Measurements from ENCODE around the gene HOXD3. TPM values are rescaled to one million over a fixed set of nuclear protein-coding genes. Genes with fewer than 3 reads are reported as not detected.

The HOXD3 gene
- total RNA-seq, 2 donors from 2014 or later = 2.2 to 5.3 TPM

DNA sequence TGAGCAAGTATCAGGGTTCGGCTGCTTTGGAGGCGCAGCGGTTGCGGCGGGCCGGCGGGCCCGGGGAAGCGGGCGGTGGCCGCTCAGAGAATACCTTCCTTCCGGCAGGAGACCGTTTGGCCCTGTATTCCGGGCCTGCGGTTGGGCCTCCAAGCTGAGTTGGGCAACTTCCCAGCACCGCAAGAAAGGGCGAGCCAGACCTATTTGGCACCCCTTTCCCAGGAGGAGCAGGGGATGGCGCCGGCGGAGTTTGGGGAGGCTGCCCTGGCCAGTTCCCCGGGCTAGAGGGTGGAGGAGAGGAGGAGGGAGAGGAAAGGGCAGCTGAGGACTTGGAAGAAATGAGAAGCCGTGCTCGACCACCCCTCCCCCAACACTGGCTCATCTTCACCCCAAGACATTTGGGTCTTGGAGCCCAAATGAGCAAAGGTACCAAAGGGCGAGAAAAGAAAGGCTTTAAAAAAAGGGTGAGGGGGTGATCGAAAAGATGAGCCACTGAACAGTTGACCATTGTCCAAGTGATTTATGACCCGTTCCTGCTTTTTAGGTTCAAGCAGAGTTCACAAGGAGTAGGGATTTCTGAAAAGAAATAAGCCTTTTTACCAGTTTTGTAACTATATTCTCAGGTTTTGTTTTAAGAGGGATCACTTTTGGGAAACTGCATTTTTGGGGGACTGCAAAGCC is 8.4 kb downstream of the HOXD3 start:
- 9% methylated on average over 26 of the region's 26 CpGs for WGBS
- H3K4me1 ChIP-seq (replicated peaks) = no peaks in the 10 kb centered on the region
- no peak overlapping the region for H3K27ac ChIP-seq
- no peak for DNase-seq (ENCODE audit: low spot score)
- H3K36me3 ChIP-seq = no peaks in the 10 kb centered on the region
- H3K4me3 ChIP-seq = no peak overlapping the region
- H3K27me3 ChIP-seq (replicated peaks; ENCODE audit: insufficient read depth) = peaks cover 40% of the 10 kb centered on the region
- intact Hi-C loops (cut with DNase I) = no loop called here
- TF ChIP-seq POLR2A (IDR thresholded peaks at IDR 0.05) = no peak
- TF ChIP-seq, protein P1, sequence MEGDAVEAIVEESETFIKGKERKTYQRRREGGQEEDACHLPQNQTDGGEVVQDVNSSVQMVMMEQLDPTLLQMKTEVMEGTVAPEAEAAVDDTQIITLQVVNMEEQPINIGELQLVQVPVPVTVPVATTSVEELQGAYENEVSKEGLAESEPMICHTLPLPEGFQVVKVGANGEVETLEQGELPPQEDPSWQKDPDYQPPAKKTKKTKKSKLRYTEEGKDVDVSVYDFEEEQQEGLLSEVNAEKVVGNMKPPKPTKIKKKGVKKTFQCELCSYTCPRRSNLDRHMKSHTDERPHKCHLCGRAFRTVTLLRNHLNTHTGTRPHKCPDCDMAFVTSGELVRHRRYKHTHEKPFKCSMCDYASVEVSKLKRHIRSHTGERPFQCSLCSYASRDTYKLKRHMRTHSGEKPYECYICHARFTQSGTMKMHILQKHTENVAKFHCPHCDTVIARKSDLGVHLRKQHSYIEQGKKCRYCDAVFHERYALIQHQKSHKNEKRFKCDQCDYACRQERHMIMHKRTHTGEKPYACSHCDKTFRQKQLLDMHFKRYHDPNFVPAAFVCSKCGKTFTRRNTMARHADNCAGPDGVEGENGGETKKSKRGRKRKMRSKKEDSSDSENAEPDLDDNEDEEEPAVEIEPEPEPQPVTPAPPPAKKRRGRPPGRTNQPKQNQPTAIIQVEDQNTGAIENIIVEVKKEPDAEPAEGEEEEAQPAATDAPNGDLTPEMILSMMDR (IDR thresholded peaks at IDR 0.05) = no peak
- TF ChIP-seq POLR2AphosphoS5 (IDR thresholded peaks at IDR 0.05) = no peak
- H3K9me3 ChIP-seq = no peaks in the 10 kb centered on the region

DNA sequence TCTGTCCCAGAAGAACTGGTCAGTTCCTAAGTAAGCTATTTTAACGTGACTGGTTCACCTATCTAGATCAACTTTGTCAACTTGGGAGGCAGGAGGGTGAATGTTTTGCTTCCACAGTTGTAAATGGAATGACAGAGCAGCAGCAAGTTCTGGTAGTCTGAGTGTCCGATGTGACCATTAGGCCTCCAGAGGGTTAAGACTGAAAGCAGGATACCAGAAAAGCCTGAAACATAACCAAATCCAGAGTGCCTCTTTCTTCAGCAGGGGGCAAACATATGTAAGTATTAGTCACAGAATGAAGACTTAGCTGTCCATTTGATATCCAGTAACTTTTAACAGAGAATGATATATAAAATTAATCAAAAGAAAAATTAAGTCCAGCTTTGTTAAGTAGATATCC is 9.2 kb downstream of the HOXD3 start:
- no peaks in the 10 kb centered on the region for H3K36me3 ChIP-seq
- no peak overlapping the region for H3K27ac ChIP-seq
- peaks cover 36% of the 10 kb centered on the region for H3K27me3 ChIP-seq (replicated peaks; ENCODE audit: insufficient read depth)
- intact Hi-C loops (cut with DNase I) = no loop called here
- no peaks in the 10 kb centered on the region for H3K9me3 ChIP-seq
- no peaks in the 10 kb centered on the region for H3K4me1 ChIP-seq (replicated peaks)
- TF ChIP-seq POLR2A (IDR thresholded peaks at IDR 0.05) (no peak), POLR2AphosphoS5 (IDR thresholded peaks at IDR 0.05) (no peak)
- TF ChIP-seq, protein P1 (IDR thresholded peaks at IDR 0.05) = no peak
- no peak for DNase-seq (ENCODE audit: low spot score)
- no peak overlapping the region for H3K4me3 ChIP-seq
- WGBS = 59% methylated on average over 2 of the region's 2 CpGs

DNA sequence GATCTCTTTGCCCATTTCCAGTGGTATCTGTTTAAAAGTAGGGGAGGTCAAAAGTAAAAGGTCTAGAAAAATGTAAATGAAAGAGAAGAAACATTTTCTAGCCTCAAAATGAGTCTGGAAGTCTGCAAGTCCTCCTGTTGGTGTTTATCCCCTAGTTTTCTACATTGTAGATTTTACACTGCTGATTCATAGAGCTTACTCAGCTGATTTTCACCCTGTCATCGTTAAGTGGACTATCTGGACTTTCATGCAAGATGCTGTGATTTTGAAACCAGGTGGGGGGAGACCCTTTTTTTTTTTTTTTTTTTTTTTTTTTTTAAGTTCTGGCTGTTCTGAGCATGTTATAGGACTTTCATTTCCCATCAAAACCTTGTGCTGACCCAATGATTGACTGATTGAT is 10.3 kb downstream of the HOXD3 start:
- no peak overlapping the region for H3K27ac ChIP-seq
- no peak for DNase-seq (ENCODE audit: low spot score)
- WGBS = 63% methylated on average over 1 of the region's 1 CpG
- peaks cover 40% of the 10 kb centered on the region for H3K27me3 ChIP-seq (replicated peaks; ENCODE audit: insufficient read depth)
- H3K4me3 ChIP-seq = no peak overlapping the region
- H3K9me3 ChIP-seq = no peaks in the 10 kb centered on the region
- H3K4me1 ChIP-seq (replicated peaks) = no peaks in the 10 kb centered on the region
- H3K36me3 ChIP-seq = no peaks in the 10 kb centered on the region
- TF ChIP-seq POLR2A (IDR thresholded peaks at IDR 0.05) (no peak), POLR2AphosphoS5 (IDR thresholded peaks at IDR 0.05) (no peak)
- TF ChIP-seq, protein P1 (IDR thresholded peaks at IDR 0.05) = no peak
- intact Hi-C loops (cut with DNase I) = no loop called here

DNA sequence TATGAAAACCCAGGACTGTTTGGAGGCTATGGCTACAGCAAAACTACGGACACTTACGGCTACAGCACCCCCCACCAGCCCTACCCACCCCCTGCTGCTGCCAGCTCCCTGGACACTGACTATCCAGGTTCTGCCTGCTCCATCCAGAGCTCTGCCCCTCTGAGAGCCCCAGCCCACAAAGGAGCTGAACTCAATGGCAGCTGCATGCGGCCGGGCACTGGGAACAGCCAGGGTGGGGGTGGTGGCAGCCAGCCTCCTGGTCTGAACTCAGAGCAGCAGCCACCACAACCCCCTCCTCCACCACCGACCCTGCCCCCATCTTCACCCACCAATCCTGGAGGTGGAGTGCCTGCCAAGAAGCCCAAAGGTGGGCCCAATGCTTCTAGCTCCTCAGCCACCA is 12.1 kb downstream of the HOXD3 start:
- Histone ChIP-seq H3K27me3 (replicated peaks; ENCODE audit: insufficient read depth) (peaks cover 27% of the 10 kb centered on the region), H3K4me1 (replicated peaks) (no peaks in the 10 kb centered on the region), H3K27ac (no peak overlapping the region), H3K4me3 (no peak overlapping the region), H3K36me3 (no peaks in the 10 kb centered on the region), H3K9me3 (no peaks in the 10 kb centered on the region)
- WGBS = 93% methylated on average over 5 of the region's 5 CpGs
- intact Hi-C loops (cut with DNase I) = no loop called here
- no peak for DNase-seq (ENCODE audit: low spot score)
- TF ChIP-seq, protein P1 (IDR thresholded peaks at IDR 0.05) = no peak

DNA sequence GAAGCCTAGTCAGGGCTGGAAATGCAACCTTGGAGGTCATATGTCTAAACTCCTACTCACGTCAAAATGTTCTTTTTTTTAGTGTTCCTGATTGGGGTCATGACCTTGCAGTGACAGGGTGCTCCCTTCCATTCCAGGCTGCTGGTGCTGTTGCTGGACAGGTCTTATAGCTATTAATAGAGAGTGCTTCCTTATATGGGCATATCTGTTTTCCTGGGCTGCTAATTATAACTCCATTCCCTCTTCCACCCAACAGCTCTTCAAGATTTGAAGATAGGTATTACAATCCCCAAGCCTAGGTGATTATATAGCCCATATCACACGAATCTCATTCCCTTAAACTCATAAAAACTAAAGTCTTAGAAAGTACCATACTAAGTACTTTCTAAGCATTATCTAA is 12.6 kb downstream of the HOXD3 start:
- TF ChIP-seq POLR2AphosphoS5 (IDR thresholded peaks at IDR 0.05) (no peak), POLR2A (IDR thresholded peaks at IDR 0.05) (no peak)
- TF ChIP-seq, protein P1 (IDR thresholded peaks at IDR 0.05) = no peak
- intact Hi-C loops (cut with DNase I) = no loop called here
- Histone ChIP-seq H3K4me1 (replicated peaks) (no peaks in the 10 kb centered on the region), H3K27me3 (replicated peaks; ENCODE audit: insufficient read depth) (peaks cover 28% of the 10 kb centered on the region), H3K9me3 (no peaks in the 10 kb centered on the region), H3K27ac (no peak overlapping the region), H3K36me3 (no peaks in the 10 kb centered on the region), H3K4me3 (no peak overlapping the region)
- DNase-seq (ENCODE audit: low spot score) = no peak
- WGBS = 70% methylated on average over 2 of the region's 2 CpGs
